ENCODE measurements around the gene DUSP19.

Gene DUSP19

DNA sequence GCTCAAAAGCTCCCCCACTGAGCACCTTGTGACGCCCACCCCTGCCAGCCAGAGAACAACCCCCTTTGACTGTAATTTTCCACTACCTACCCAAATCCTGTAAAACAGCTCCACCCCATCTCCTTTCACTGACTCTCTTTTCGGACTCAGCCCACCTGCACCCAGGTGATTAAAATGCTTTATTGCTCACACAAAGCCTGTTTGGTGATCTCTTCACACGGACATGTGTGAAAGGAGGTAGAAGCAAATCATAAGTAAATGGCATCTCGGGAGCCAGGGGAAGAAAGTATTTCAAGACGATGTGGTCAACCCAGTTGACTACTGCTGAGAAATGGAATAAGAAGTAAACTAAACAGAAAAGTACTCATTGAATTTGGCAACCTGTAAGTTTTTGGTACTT lies 29.1 kb upstream of the DUSP19 start:
- no peak for TF ChIP-seq GATA3 (IDR thresholded peaks at IDR 0.05; ENCODE audit: low read depth, low read length)
- no peak for TF ChIP-seq GATA2 (IDR thresholded peaks at IDR 0.05; ENCODE audit: low read depth, low read length)

DNA sequence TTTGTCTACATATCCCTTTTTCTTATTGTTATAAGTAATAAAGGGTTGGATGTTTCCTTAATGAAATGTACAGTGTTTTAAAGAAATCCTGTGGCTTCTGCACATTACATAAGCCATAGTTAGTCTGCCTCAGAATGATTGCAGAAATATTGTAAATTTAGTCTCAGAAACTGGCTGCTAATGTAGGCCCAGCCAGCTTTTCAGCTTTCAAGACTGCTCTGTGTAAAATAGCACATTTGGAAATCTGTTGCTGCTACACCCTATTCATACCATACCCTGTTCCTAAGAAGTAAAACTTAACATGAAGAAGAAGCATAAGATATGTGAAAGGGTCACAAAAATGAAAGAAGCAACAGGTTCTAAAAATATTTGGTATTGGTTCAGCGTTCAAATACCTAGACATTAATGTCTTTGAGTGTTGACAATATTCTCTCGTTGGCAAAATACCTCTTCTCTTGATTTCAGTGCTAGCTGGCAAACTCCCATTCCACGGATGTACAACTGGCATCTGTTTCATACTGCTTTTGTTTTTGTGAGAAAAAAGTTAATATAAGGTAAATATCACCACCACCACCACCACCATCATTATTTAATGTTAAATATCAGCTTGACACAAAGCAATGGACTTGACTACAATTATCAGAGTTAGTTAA lies 21.1 kb upstream of the DUSP19 start:
- no peak for TF ChIP-seq GATA3 (IDR thresholded peaks at IDR 0.05; ENCODE audit: low read depth, low read length)
- TF ChIP-seq GATA2 (IDR thresholded peaks at IDR 0.05; ENCODE audit: low read depth, low read length): no peak

GRCh38 chr2:183059561-183059960 lies 19.0 kb upstream of the DUSP19 start:
- TF ChIP-seq GATA2 (IDR thresholded peaks at IDR 0.05; ENCODE audit: low read depth, low read length) (no peak), GATA3 (IDR thresholded peaks at IDR 0.05; ENCODE audit: low read depth, low read length) (no peak)

DNA sequence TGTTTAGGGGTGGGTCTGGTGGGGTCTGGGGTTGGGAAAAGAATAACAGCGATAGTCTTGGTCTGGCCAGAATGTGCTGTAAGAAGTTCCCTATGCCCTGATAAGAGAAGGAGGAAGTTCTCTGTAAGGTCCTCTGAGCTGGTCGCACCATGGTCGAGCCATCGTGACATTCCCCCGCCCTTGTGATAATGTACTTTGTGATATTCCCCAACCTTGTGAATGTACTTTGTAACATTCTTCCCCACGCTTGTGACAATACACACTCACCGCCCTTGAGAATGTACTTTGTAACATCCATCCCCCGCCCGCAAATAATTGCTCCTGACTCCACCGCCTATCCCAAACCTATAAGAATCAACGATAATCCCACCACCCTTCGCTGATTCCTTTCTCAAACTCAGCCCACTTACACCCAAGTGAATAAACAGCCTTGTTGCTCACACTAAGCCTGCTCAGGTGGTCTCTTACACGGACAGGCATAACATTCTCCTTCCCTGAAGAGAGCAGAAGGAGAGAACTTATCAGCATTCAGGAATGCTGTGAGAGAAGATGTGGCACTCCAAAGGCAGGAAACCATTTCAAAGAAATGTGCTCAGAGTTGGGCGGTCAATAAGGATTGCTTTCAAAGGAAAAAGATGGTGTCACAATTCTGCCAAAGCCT lies 17.8 kb upstream of the DUSP19 start:
- no peak for TF ChIP-seq GATA3 (IDR thresholded peaks at IDR 0.05; ENCODE audit: low read depth, low read length)
- no peak for TF ChIP-seq GATA2 (IDR thresholded peaks at IDR 0.05; ENCODE audit: low read depth, low read length)

GRCh38 chr2:183063083-183063482 lies 15.5 kb upstream of the DUSP19 start:
- no peak for TF ChIP-seq GATA2 (IDR thresholded peaks at IDR 0.05; ENCODE audit: low read depth, low read length)
- TF ChIP-seq GATA3 (IDR thresholded peaks at IDR 0.05; ENCODE audit: low read depth, low read length): no peak

- TF ChIP-seq GATA3 (IDR thresholded peaks at IDR 0.05; ENCODE audit: low read depth, low read length) (no peak), GATA2 (IDR thresholded peaks at IDR 0.05; ENCODE audit: low read depth, low read length) (no peak)
These were observed 10.0 kb upstream of the DUSP19 start for GRCh38 chr2:183068561-183068960.

DNA sequence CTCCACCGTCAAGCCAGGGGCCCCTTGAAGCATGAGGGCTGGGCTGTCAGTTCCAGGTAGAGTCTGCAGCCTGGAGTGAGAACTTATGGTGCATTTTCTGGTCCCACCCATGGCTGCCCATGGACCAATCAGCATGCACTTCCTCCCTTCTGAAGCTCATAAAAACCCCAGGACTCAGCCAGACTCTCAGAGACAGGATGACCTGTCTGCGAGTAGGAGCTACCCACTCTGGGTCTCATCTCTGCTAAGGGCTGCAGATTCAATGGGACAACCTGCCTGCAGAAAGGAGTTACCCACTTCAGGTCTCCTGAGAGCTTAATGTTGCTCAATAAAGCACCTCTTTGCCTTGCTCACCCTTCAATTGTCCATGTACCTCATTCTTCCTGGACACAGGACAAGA lies 9.4 kb upstream of the DUSP19 start:
- TF ChIP-seq GATA3 (IDR thresholded peaks at IDR 0.05; ENCODE audit: low read depth, low read length) (no peak), GATA2 (IDR thresholded peaks at IDR 0.05; ENCODE audit: low read depth, low read length) (no peak)

DNA sequence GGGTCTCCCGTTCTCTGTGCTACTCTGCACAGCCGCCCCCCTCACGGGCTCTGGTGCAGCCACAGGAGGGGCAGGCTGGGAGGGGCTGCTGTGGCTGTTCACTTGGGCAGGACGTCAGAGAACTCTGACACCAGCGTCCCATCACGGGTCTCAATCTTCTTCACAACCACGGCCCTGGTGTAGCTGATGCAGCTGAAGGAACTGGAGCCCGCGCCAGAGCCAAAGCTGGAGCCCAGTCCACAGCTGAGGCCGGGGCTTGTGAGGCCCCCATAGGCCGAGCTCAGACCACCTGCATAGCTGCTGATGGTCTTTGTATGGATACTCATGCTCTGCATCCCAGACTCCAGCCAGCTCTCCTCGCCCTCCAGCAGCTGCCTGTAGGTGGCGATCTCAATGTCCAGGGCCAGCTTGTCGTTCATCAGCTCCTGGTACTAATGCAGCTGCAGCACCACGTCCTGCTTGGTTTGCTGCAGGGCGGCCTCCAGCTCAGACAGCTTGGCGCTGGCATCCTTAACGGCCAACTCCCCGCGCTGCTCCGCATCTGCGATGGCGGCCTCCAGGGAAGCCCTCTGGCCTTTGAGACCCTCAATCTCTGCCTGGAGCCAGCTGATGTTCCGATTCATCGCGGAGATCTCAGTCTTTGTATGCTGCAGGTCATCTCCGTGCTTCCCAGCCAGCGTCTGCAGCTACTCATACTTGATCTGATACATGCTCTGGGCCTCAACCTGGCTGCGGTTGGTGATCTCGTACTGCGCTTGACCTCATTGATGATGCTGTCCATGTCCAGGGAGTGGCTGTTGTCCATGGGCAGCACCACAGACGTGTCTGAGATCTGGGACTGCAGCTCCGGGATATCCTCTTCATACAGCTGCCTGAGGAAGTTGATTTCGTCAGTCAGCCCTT lies 7.4 kb upstream of the DUSP19 start:
- TF ChIP-seq GATA3 (IDR thresholded peaks at IDR 0.05; ENCODE audit: low read depth, low read length) (no peak), GATA2 (IDR thresholded peaks at IDR 0.05; ENCODE audit: low read depth, low read length) (no peak)

DNA sequence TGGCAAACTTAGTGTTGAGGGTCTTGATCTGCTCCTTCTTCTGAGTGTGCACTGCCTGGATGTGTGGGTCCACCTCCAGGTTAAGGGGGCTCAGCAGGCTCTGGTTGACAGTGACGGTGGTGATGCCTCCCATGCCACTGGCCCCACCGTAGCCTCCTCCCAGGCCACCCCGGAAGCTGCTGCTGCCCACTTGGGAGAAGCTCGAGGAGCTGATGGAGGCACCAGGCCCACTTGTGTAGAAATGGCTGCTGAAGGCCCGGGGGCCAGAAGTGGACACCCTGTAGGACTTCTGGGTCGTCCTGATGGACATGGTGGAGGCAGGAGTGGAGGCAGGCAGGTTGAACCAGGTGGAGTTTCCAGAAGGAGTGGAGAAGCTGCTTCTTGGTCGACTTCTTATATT lies 6.4 kb upstream of the DUSP19 start:
- TF ChIP-seq GATA3 (IDR thresholded peaks at IDR 0.05; ENCODE audit: low read depth, low read length) (no peak), GATA2 (IDR thresholded peaks at IDR 0.05; ENCODE audit: low read depth, low read length) (no peak)

GRCh38 chr2:183078163-183078463 lies 434 bp upstream of the DUSP19 start:
- TF ChIP-seq GATA3 (IDR thresholded peaks at IDR 0.05; ENCODE audit: low read depth, low read length) (no peak), GATA2 (IDR thresholded peaks at IDR 0.05; ENCODE audit: low read depth, low read length) (no peak)

DNA sequence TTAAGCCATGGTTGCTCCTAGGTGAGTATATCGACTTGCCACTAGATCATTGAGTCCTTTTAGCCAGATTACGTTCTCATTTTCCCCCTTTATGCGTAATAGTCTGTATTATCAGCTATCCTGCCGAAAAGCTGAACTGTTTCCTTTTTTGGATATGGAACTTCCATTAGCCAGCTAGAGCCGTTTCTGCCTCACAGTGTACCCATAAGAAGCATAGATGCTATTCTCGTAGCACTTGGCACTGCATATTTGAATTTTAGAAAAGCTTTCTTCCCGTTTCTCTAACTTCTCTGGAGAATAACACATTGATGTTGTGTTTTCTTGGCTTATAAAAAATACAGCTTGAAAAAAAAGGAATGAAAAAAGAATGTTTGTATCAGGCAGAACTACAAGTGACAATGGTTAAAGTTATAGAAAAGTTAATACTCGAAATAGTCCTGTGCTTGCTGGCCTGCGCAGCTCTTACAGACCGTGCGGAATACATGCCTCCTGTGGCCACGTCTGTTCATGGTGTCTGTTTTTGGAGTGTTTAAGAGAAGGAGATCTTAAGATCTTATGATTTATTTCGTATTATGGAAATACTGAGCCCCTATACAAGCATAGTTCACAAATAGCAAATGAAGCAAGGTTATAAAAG lies 710 bp downstream of the DUSP19 start:
- TF ChIP-seq GATA2 (IDR thresholded peaks at IDR 0.05; ENCODE audit: low read depth, low read length): no peak
- no peak for TF ChIP-seq GATA3 (IDR thresholded peaks at IDR 0.05; ENCODE audit: low read depth, low read length)

GRCh38 chr2:183081911-183082310 lies 3.4 kb downstream of the DUSP19 start:
- TF ChIP-seq GATA2 (IDR thresholded peaks at IDR 0.05; ENCODE audit: low read depth, low read length) (no peak), GATA3 (IDR thresholded peaks at IDR 0.05; ENCODE audit: low read depth, low read length) (no peak)

DNA sequence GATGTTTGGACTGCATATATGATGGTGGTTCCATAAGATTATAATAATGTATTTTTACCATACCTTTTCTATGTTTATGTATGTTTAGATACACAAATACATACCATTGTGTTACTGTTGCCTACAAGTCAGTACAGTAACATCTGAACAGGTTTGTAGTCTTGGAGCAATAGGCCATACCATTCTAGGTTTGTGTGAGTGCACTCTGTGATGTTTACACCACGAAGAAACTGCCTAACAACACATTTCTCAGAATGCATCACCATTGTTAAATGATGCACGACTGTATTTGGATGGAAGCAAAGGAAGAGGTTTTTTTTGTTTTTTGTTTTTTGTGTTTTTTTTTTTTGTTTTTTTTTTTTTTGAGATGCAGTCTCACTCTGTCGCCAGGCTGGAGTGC lies 9.5 kb downstream of the DUSP19 start:
- no peak for TF ChIP-seq GATA2 (IDR thresholded peaks at IDR 0.05; ENCODE audit: low read depth, low read length)
- TF ChIP-seq GATA3 (IDR thresholded peaks at IDR 0.05; ENCODE audit: low read depth, low read length): no peak

GRCh38 chr2:183089192-183089851 lies 10.8 kb downstream of the DUSP19 start:
- TF ChIP-seq GATA3 (IDR thresholded peaks at IDR 0.05; ENCODE audit: low read depth, low read length) (no peak), GATA2 (IDR thresholded peaks at IDR 0.05; ENCODE audit: low read depth, low read length) (no peak)
